Immature natural killer cell (primary cell): ENCODE results near the gene GRXCR1. TPM values are rescaled to one million over a fixed set of nuclear protein-coding genes. Genes with fewer than 3 reads are reported as not detected.

Source experiments
- DNase-seq, 3 donors: peaks; one replicate each; pipeline ENCODE4 v3.0.0; 2022; ENCODE audit warnings: mixed read lengths in 1 of 3
- H3K27ac Mint-ChIP-seq, 6 donors: one replicate each; pipeline ENCODE4 v1.8.0; 2020; ENCODE audit warnings: mixed read lengths in 6 of 6, mild to moderate bottlenecking in 5 of 6, inconsistent platforms in 4 of 6, moderate library complexity in 3 of 6
- H3K27me3 Mint-ChIP-seq, 3 donors: one replicate each; pipeline ENCODE4 v1.8.0; 2020 to 2021; ENCODE audit warnings: low read depth in 3 of 3, mild to moderate bottlenecking in 3 of 3, mixed read lengths in 3 of 3, moderate library complexity in 3 of 3, inconsistent platforms in 1 of 3
- H3K36me3 Mint-ChIP-seq, 3 donors: one replicate each; pipeline ENCODE4 v1.8.0; 2020; ENCODE audit warnings: mixed read lengths in 3 of 3, inconsistent platforms in 2 of 3, mild to moderate bottlenecking in 2 of 3
- H3K4me1 Mint-ChIP-seq, 2 donors: one replicate each; pipeline ENCODE4 v1.8.0; 2020; ENCODE audit warnings: inconsistent platforms in 2 of 2, mild to moderate bottlenecking in 2 of 2, mixed read lengths in 2 of 2, moderate library complexity in 1 of 2
- H3K4me3 Mint-ChIP-seq, 5 donors: one replicate each; pipeline ENCODE4 v1.8.0; 2020; ENCODE audit warnings: mild to moderate bottlenecking in 5 of 5, mixed read lengths in 5 of 5, inconsistent platforms in 3 of 5, moderate library complexity in 3 of 5
- H3K9me3 Mint-ChIP-seq, 6 donors: one replicate each; pipeline ENCODE4 v1.8.0; 2020; ENCODE audit warnings: mild to moderate bottlenecking in 6 of 6, mixed read lengths in 6 of 6, inconsistent platforms in 4 of 6, moderate library complexity in 3 of 6
- polyA plus RNA-seq, 3 donors: library from polyadenylated mRNA; unstranded; fragments of 300-500 nt; fragmentation: Illumina TruSeq; gene quantifications; one replicate each; pipeline ENCODE4 v1.2.3, GENCODE V29; 2021

The GRXCR1 gene
- polyA plus RNA-seq, 3 donors from 2014 or later: not detected

- Mint-ChIP-seq H3K27me3 (peaks cover 0 to 4% (median 2%) of the 10 kb centered on the region in 3 donors), H3K27ac (no peak overlapping the region)
These were observed 13.8 kb downstream of the GRXCR1 start for GRCh38 chr4:42906341-42906740.

GRCh38 chr4:42906891-42907759 is 14.6 kb downstream of the GRXCR1 start:
- Mint-ChIP-seq H3K27me3 (peaks cover 0 to 4% (median 2%) of the 10 kb centered on the region in 3 donors), H3K4me3 (no peak overlapping the region), H3K9me3 (peaks cover 0 to 8% (median 0%) of the 10 kb centered on the region in 6 donors), H3K27ac (no peak overlapping the region), H3K4me1 (no peaks in the 10 kb centered on the region), H3K36me3 (no peaks in the 10 kb centered on the region)
- DNase-seq: no peak

More at GRCh38 chr4:42906341-42906740, 13.8 kb downstream of the GRXCR1 start:
- Mint-ChIP-seq H3K4me1 (no peaks in the 10 kb centered on the region), H3K4me3 (no peak overlapping the region), H3K9me3 (peaks cover 0 to 9% (median 0%) of the 10 kb centered on the region in 6 donors), H3K36me3 (no peaks in the 10 kb centered on the region)
- no peak for DNase-seq

- no peak overlapping the region for H3K27ac Mint-ChIP-seq
- H3K36me3 Mint-ChIP-seq: no peaks in the 10 kb centered on the region
- no peak overlapping the region for H3K4me3 Mint-ChIP-seq
- no peaks in the 10 kb centered on the region for H3K4me1 Mint-ChIP-seq
- peaks cover 0 to 4% (median 0%) of the 10 kb centered on the region in 3 donors for H3K27me3 Mint-ChIP-seq
- peaks cover 0 to 11% (median 2%) of the 10 kb centered on the region in 6 donors for H3K9me3 Mint-ChIP-seq
- no peak for DNase-seq
These were observed 17.9 kb downstream of the GRXCR1 start for GRCh38 chr4:42910459-42910858.

- Mint-ChIP-seq H3K4me3 (no peak overlapping the region), H3K9me3 (peaks cover 0 to 9% (median 0%) of the 10 kb centered on the region in 6 donors), H3K36me3 (no peaks in the 10 kb centered on the region), H3K27me3 (no peaks in the 10 kb centered on the region), H3K27ac (no peak overlapping the region), H3K4me1 (no peaks in the 10 kb centered on the region)
- no peak for DNase-seq
These were observed 22.4 kb downstream of the GRXCR1 start for GRCh38 chr4:42914937-42915336.

GRCh38 chr4:42915484-42915883 is 23.0 kb downstream of the GRXCR1 start:
- DNase-seq: no peak
- H3K27me3 Mint-ChIP-seq: no peaks in the 10 kb centered on the region
- no peaks in the 10 kb centered on the region for H3K36me3 Mint-ChIP-seq
- no peak overlapping the region for H3K4me3 Mint-ChIP-seq
- H3K9me3 Mint-ChIP-seq: peaks cover 0 to 9% (median 0%) of the 10 kb centered on the region in 6 donors
- H3K4me1 Mint-ChIP-seq: no peaks in the 10 kb centered on the region
- no peak overlapping the region for H3K27ac Mint-ChIP-seq

- no peak overlapping the region for H3K27ac Mint-ChIP-seq
- H3K4me1 Mint-ChIP-seq: no peaks in the 10 kb centered on the region
- no peaks in the 10 kb centered on the region for H3K27me3 Mint-ChIP-seq
- H3K9me3 Mint-ChIP-seq: peaks cover 0 to 7% (median 0%) of the 10 kb centered on the region in 6 donors
- no peaks in the 10 kb centered on the region for H3K36me3 Mint-ChIP-seq
- no peak overlapping the region for H3K4me3 Mint-ChIP-seq
- DNase-seq: no peak
These were observed 24.8 kb downstream of the GRXCR1 start for GRCh38 chr4:42917296-42917695.

- DNase-seq: no peak
- Mint-ChIP-seq H3K4me1 (no peaks in the 10 kb centered on the region), H3K4me3 (no peak overlapping the region), H3K9me3 (peaks cover 0 to 6% (median 2%) of the 10 kb centered on the region in 6 donors), H3K27me3 (peaks cover 0 to 6% (median 0%) of the 10 kb centered on the region in 3 donors), H3K27ac (no peak overlapping the region), H3K36me3 (no peaks in the 10 kb centered on the region)
These were observed 30.9 kb downstream of the GRXCR1 start for GRCh38 chr4:42923431-42923830.

- Mint-ChIP-seq H3K27me3 (peaks cover 0 to 6% (median 0%) of the 10 kb centered on the region in 3 donors), H3K4me3 (no peak overlapping the region), H3K27ac (no peak overlapping the region), H3K36me3 (no peaks in the 10 kb centered on the region), H3K4me1 (no peaks in the 10 kb centered on the region), H3K9me3 (peaks cover 0 to 5% (median 2%) of the 10 kb centered on the region in 6 donors)
- no peak for DNase-seq
These were observed 33.4 kb downstream of the GRXCR1 start for GRCh38 chr4:42925921-42926320.

GRCh38 chr4:42927946-42928345 is 35.4 kb downstream of the GRXCR1 start:
- H3K27me3 Mint-ChIP-seq: peaks cover 0 to 4% (median 3%) of the 10 kb centered on the region in 3 donors
- H3K9me3 Mint-ChIP-seq: peaks cover 0 to 4% (median 2%) of the 10 kb centered on the region in 6 donors
- no peaks in the 10 kb centered on the region for H3K4me1 Mint-ChIP-seq
- H3K4me3 Mint-ChIP-seq: no peak overlapping the region
- H3K27ac Mint-ChIP-seq: no peak overlapping the region
- no peaks in the 10 kb centered on the region for H3K36me3 Mint-ChIP-seq
- no peak for DNase-seq

- Mint-ChIP-seq H3K9me3 (peaks cover 0 to 4% (median 2%) of the 10 kb centered on the region in 6 donors), H3K4me3 (no peak overlapping the region), H3K27ac (no peak overlapping the region), H3K27me3 (peaks cover 0 to 3% (median 1%) of the 10 kb centered on the region in 3 donors), H3K36me3 (no peaks in the 10 kb centered on the region), H3K4me1 (no peaks in the 10 kb centered on the region)
- DNase-seq: no peak
These were observed 36.1 kb downstream of the GRXCR1 start for GRCh38 chr4:42928582-42928981.

GRCh38 chr4:42942216-42942615 is 49.7 kb downstream of the GRXCR1 start:
- H3K27ac Mint-ChIP-seq: no peak overlapping the region
- H3K9me3 Mint-ChIP-seq: peaks cover 0 to 4% (median 0%) of the 10 kb centered on the region in 6 donors
- no peak overlapping the region for H3K4me3 Mint-ChIP-seq
- peaks cover 0 to 7% (median 4%) of the 10 kb centered on the region in 3 donors for H3K27me3 Mint-ChIP-seq
- DNase-seq: no peak
- no peaks in the 10 kb centered on the region for H3K36me3 Mint-ChIP-seq
- no peaks in the 10 kb centered on the region for H3K4me1 Mint-ChIP-seq

- Mint-ChIP-seq H3K9me3 (peaks cover 0 to 3% (median 0%) of the 10 kb centered on the region in 6 donors), H3K27me3 (peaks cover 0 to 5% (median 2%) of the 10 kb centered on the region in 3 donors), H3K4me1 (no peaks in the 10 kb centered on the region), H3K4me3 (no peak overlapping the region), H3K36me3 (no peaks in the 10 kb centered on the region), H3K27ac (no peak overlapping the region)
- DNase-seq: no peak
These were observed 53.4 kb downstream of the GRXCR1 start for GRCh38 chr4:42945874-42946273.

- Mint-ChIP-seq H3K4me1 (no peaks in the 10 kb centered on the region), H3K4me3 (no peak overlapping the region), H3K27me3 (no peaks in the 10 kb centered on the region), H3K27ac (no peak overlapping the region), H3K36me3 (no peaks in the 10 kb centered on the region), H3K9me3 (peaks cover 0 to 8% (median 0%) of the 10 kb centered on the region in 6 donors)
- no peak for DNase-seq
These were observed 60.8 kb downstream of the GRXCR1 start for GRCh38 chr4:42953321-42953720.

GRCh38 chr4:42954963-42955669 is 62.6 kb downstream of the GRXCR1 start:
- no peak overlapping the region for H3K4me3 Mint-ChIP-seq
- no peaks in the 10 kb centered on the region for H3K4me1 Mint-ChIP-seq
- H3K27ac Mint-ChIP-seq: no peak overlapping the region
- no peaks in the 10 kb centered on the region for H3K27me3 Mint-ChIP-seq
- peaks cover 0 to 8% (median 0%) of the 10 kb centered on the region in 6 donors for H3K9me3 Mint-ChIP-seq
- DNase-seq: no peak
- H3K36me3 Mint-ChIP-seq: no peaks in the 10 kb centered on the region
